GM19372 (cell line): ENCODE results near the gene AQP1.

Source experiments
- ATAC-seq: cut with Tn5 transposase; IDR thresholded peaks from one replicate; pipeline ENCODE4 v1.9.1; 2021; ENCODE audit warnings: mild to moderate bottlenecking, low read depth, moderate library complexity; ENCODE audit not compliant: unreplicated experiment

AQP1 gene

GRCh38 chr7:30911561-30911969, at the start of gene AQP1:
Gene AQP1 (plus strand): TSS chr7:30911853. CDS start chr7:30911910, 57 bp downstream.
- no peak for ATAC-seq

- no peak for ATAC-seq
These were observed 48.5 kb upstream of the AQP1 start for GRCh38 chr7:30862995-30863705.

- no peak for ATAC-seq
These were observed 48.0 kb upstream of the AQP1 start for GRCh38 chr7:30863706-30864035.

- no peak for ATAC-seq
These were observed 47.6 kb upstream of the AQP1 start for GRCh38 chr7:30864101-30864500.

GRCh38 chr7:30865076-30865475, 46.6 kb upstream of the AQP1 start:
- no peak for ATAC-seq

- no peak for ATAC-seq
These were observed 45.8 kb upstream of the AQP1 start for GRCh38 chr7:30865821-30866220.

- ATAC-seq: no peak
These were observed 44.7 kb upstream of the AQP1 start for GRCh38 chr7:30866939-30867338.

GRCh38 chr7:30867483-30867882, 44.2 kb upstream of the AQP1 start:
- no peak for ATAC-seq

- no peak for ATAC-seq
These were observed 41.6 kb upstream of the AQP1 start for GRCh38 chr7:30869794-30870611.

- no peak for ATAC-seq
These were observed 40.7 kb upstream of the AQP1 start for GRCh38 chr7:30870821-30871518.

GRCh38 chr7:30871655-30872054, 40.0 kb upstream of the AQP1 start:
- ATAC-seq: no peak

- no peak for ATAC-seq
These were observed 38.4 kb upstream of the AQP1 start for GRCh38 chr7:30873207-30873606.

GRCh38 chr7:30873656-30874055, 38.0 kb upstream of the AQP1 start:
- no peak for ATAC-seq

GRCh38 chr7:30874656-30875302, 36.9 kb upstream of the AQP1 start:
- ATAC-seq: no peak

- no peak for ATAC-seq
These were observed 34.5 kb upstream of the AQP1 start for GRCh38 chr7:30877015-30877769.

- ATAC-seq: no peak
These were observed 33.7 kb upstream of the AQP1 start for GRCh38 chr7:30877993-30878392.

GRCh38 chr7:30879139-30880124, 32.2 kb upstream of the AQP1 start:
- no peak for ATAC-seq

GRCh38 chr7:30880125-30880720, 31.4 kb upstream of the AQP1 start:
- no peak for ATAC-seq

- no peak for ATAC-seq
These were observed 30.7 kb upstream of the AQP1 start for GRCh38 chr7:30880941-30881340.
